HG03025 (cell line): ENCODE results near the gene BCL2L14.
"Not testable (repeated sequence)": the region's sequence is repeated elsewhere in the genome, so short reads cannot be mapped to it uniquely, and the experiment has no call there.

Experiments used
- ATAC-seq: cut with Tn5 transposase; IDR thresholded peaks from one replicate; pipeline ENCODE4 v1.9.1; 2021; ENCODE audit warnings: mild to moderate bottlenecking, moderate library complexity; ENCODE audit not compliant: unreplicated experiment, low FRiP score

The BCL2L14 gene

DNA sequence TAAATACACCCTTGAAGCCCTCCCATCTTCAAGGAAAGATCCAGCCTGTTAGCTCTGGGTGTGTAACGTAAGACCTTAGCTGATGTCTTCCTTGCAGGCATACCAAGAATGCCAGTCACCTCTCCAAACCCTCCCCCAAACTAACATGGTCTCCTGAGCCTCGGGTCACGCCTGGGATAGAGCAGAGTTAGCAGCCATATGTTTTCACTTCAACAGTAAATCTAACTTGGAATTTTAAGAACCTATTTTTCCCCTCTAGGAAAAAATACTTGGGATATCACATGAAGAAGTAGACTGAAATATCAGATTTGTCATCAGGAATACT is 27.9 kb downstream of the BCL2L14 start:
- ATAC-seq: no peak

DNA sequence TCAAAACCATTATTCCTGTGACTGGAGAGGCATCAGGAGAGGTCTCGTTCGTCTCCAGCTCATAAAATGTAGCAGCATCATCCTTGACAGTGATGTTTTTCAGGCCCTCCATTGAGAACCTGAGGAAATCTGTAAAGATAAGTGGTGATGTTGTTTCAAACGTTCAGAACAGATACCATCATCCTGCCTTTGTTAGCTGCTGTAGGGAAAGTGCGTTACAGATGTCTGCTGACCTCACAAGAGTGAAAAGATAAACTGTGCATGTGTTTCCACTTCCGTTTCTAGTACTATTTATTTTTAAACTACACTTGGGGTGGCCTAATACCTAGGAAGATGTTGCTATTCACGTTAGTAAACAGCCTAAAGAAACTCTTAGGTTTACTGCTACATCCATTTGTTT is 28.4 kb downstream of the BCL2L14 start:
- no peak for ATAC-seq

GRCh38 chr12:12107678-12108077 is 36.9 kb downstream of the BCL2L14 start:
- ATAC-seq: no peak

DNA sequence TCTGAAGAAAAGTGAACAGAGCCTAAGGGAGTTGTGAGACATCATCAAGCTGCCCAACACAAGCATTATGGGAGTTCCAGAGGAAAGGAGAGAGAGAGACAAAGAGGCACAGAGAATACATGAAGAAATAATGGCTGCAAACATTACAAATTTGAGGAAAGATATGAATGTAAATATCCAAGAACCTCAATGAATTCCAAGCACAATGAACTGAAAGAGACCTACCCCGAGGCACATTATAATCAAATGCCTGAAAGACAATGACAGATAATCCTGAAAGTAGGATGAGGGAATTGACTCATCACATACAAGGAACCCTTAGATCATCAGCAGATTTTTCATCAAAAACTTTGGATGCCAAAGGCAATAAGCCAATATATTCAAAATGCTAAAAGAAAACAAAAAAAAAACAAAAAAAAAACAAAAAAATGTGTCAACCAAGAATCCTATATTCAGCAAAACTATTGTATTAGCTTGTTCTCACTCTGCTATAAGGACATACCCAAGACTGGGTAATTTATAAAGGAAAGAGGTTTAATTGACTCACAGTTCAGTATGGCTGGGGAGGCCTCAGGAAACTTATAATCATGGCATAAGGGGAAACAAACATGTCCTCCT is 37.8 kb downstream of the BCL2L14 start:
- ATAC-seq: no peak

GRCh38 chr12:12110923-12111555 is 40.3 kb downstream of the BCL2L14 start:
- ATAC-seq: not testable (repeated sequence)

DNA sequence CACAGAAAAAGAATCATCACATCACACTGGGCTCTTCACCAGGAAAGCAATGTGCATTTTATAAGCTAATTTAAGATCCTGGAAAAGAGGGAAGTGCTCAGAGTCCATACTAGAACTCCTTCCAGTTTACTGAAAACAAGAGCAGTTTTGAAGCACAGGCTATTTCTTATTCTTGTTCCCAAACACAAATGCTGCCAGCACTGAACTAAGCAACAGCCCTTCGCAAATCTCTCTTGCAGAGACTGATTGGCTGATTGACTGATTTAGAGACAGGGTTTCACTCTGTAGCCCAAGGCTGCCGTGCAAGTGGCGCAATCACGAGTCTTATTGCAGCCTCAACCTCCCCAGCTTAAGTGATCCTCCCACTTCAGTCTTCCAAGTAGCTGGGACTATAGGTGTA is 44.8 kb downstream of the BCL2L14 start:
- ATAC-seq: no peak

DNA sequence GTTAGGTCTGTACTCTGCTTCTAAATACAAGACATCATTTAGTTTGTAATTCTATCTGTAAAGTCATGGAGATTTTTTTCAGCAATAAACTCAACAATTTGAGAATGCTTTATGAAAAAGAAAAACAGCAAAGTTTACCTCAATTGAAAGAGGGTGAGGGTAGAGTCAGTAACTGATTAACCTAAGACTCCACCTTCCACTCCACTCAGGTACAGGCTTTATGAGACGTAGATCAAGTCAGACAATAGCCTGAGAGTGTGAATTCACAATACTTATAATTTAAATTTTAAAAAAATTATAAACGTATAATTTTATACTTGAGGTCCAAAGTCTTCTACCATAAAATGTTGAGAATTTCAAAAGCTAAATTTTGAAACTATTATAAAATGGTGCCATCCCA is 45.9 kb downstream of the BCL2L14 start:
- ATAC-seq: no peak

GRCh38 chr12:12121061-12121460 is 50.3 kb downstream of the BCL2L14 start:
- no peak for ATAC-seq

DNA sequence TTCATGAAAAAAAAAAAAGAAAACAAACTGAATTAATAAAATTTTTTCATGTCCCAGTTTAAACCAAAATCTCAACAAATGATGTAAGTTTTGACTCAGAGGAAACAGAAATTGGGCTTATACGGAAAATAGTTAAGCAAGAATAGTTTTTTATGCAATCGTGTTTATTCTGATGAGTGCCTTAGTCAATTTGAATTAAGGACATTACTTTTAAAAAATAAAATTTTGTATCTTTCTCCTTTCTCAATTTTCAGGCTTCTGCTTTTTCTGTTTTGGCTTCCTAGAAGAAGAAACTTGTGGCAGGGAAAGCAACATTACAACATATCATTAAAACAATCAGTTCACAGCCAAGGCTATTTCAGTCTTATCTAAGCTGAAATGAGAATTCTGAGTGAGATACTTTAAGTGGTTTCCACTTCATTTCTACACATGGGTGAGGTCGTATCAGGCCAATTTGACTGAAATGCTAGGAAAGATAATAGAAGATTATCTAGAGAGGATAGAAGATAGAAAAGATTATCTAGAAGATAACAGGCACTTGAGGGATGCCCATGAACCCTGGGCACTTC is 52.4 kb downstream of the BCL2L14 start:
- ATAC-seq: no peak

DNA sequence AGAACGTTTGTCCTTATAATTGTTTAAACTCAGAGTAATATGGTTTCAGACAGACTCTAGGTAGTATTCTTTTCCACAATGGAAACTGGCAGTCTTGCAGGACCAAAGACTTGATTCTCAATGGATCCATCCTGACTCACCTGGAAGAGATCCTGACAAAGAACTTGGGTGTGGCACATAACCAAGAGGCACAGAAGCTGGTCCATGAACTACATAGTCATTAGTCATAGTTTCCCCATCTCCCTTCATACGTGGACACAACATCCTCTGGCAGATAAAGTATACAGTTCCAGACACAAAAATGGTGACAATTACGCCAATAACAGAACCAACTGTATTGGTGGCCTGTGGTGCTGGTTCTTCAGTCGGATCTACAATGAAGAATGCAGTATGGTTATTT is 55.8 kb downstream of the BCL2L14 start:
- ATAC-seq: no peak

DNA sequence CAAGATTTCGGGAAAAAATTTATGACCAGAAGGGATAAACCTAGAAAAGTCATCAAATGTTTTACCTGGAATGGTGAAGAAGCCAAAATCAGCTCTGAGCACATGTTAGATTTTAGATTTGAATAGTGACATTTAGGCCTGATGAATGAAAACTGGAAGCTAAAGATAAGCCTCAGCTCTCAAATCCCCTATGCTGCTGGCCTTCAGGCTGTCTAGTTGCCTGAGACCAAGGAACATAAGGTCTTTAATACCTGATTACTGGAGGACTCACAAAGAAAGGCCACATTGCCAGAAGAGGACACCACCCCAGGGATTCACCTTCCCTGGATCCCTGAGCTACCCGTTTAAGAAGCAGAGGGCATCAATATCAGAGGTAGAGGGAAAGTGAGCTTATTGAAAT is 56.6 kb downstream of the BCL2L14 start:
- ATAC-seq: no peak

DNA sequence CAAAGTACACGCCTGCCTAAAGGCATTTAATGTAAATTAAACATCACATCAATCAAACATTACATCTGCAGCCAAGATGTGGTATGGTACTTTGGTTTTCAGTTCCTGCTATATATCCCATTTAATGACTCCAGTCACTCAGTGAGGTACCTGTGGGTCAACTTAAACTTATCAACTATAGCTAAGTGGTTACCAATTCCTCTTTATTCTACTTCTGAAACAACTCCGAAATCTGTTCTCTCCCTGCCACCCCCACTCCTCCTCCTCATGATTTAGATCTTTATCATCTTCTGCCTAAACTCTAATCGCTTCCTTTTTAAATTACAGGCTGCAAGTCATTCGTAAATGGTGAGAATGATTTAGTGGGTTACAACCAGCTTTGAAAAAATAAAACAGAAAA is 57.9 kb downstream of the BCL2L14 start:
- ATAC-seq: no peak

DNA sequence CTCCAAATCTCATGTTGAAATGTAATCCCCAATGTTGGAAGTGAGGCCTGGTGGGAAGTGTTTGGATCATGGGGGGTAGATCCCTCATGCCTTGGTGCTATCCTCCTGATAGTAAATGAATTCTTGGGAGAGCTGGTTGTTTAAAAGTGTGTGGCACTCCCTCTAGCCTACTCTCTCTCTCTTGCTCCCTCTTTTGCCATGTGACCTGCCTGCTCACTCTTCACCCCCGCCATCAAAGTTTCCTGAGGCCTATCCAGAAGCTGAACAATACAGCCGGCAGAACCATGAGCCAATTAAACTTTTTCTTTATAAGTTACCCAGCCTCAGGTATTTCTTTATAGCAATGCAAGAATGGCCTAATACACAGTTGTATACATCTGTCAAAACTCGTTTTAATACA is 62.5 kb downstream of the BCL2L14 start:
- no peak for ATAC-seq

- no peak for ATAC-seq
Measured at GRCh38 chr12:12133785-12134184, 63.0 kb downstream of the BCL2L14 start.

GRCh38 chr12:12138203-12139154 is 67.7 kb downstream of the BCL2L14 start:
- ATAC-seq: no peak

GRCh38 chr12:12141000-12141399 is 70.3 kb downstream of the BCL2L14 start:
- no peak for ATAC-seq

DNA sequence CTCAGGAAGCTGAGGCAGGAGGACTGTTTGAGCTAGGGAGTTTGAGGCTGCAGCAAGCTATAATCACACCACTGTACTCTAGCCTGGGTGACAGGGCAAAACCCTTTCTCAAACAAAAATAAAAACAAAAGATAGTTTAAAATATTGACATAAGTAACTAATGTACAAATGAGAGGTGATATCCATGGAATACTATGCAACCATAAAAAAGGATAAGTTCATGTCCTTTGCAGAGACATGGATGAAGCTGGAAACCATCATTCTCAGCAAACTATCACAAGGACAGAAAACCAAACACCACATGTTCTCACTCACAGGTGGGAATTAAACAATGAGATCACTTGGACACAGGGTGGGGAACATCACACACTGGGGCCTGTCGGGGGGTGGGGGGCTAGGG is 73.8 kb downstream of the BCL2L14 start:
- ATAC-seq: not testable (repeated sequence)

DNA sequence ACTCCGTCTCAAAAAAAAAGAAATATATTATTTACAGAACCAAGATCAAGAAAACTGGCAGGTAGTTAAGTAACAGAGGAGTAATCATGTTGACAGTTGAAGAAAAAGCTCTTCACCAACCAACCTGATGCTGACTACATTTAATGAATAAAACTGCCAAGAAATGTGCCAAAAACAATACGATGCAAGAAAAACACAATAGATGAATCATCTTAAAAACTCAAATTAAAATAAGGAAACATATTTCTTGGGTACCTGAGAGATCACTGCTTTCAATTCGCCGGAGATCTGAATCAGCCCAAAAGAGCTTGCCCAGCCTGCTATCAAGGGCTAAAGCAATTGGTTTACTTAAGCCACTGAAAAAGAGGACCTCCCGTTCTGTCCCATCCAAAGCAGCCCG is 76.4 kb downstream of the BCL2L14 start:
- ATAC-seq: no peak
